ENCODE results near the gene TRAPPC2L.

Gene TRAPPC2L

GRCh38 chr16:88836791-88837190, 20.1 kb upstream of the TRAPPC2L start:
- DNase-seq (ENCODE audit: extremely low spot score, insufficient read length, low read depth) (no peak), FAIRE-seq (no peak)

- DNase-seq (ENCODE audit: extremely low spot score, insufficient read length, low read depth) (no peak), FAIRE-seq (no peak)
Measured at GRCh38 chr16:88837806-88838205, 19.1 kb upstream of the TRAPPC2L start.

GRCh38 chr16:88838566-88838965, 18.4 kb upstream of the TRAPPC2L start:
- no peak for DNase-seq (ENCODE audit: extremely low spot score, insufficient read length, low read depth)
- FAIRE-seq = no peak

GRCh38 chr16:88839026-88839529, 17.8 kb upstream of the TRAPPC2L start:
- DNase-seq (ENCODE audit: extremely low spot score, insufficient read length, low read depth) (no peak), FAIRE-seq (no peak)

GRCh38 chr16:88839745-88840599, 17.0 kb upstream of the TRAPPC2L start:
- no peak for DNase-seq (ENCODE audit: extremely low spot score, insufficient read length, low read depth)
- no peak for FAIRE-seq

- DNase-seq (ENCODE audit: extremely low spot score, insufficient read length, low read depth) (no peak), FAIRE-seq (no peak)
Measured at GRCh38 chr16:88840600-88841215, 16.2 kb upstream of the TRAPPC2L start.

- FAIRE-seq (no peak), DNase-seq (ENCODE audit: extremely low spot score, insufficient read length, low read depth) (no peak)
Measured at GRCh38 chr16:88841521-88842307, 15.2 kb upstream of the TRAPPC2L start.

- FAIRE-seq = no peak
- no peak for DNase-seq (ENCODE audit: extremely low spot score, insufficient read length, low read depth)
Measured at GRCh38 chr16:88842308-88842756, 14.6 kb upstream of the TRAPPC2L start.

GRCh38 chr16:88842806-88843205, 14.1 kb upstream of the TRAPPC2L start:
- FAIRE-seq (no peak), DNase-seq (ENCODE audit: extremely low spot score, insufficient read length, low read depth) (no peak)

- FAIRE-seq (no peak), DNase-seq (ENCODE audit: extremely low spot score, insufficient read length, low read depth) (no peak)
Measured at GRCh38 chr16:88843256-88843655, 13.7 kb upstream of the TRAPPC2L start.

- FAIRE-seq = no peak
- no peak for DNase-seq (ENCODE audit: extremely low spot score, insufficient read length, low read depth)
Measured at GRCh38 chr16:88844419-88845036, 12.4 kb upstream of the TRAPPC2L start.

- FAIRE-seq (no peak), DNase-seq (ENCODE audit: extremely low spot score, insufficient read length, low read depth) (no peak)
Measured at GRCh38 chr16:88846088-88846487, 10.8 kb upstream of the TRAPPC2L start.

- FAIRE-seq (no peak), DNase-seq (ENCODE audit: extremely low spot score, insufficient read length, low read depth) (no peak)
Measured at GRCh38 chr16:88847654-88848053, 9.3 kb upstream of the TRAPPC2L start.

- no peak for DNase-seq (ENCODE audit: extremely low spot score, insufficient read length, low read depth)
- no peak for FAIRE-seq
Measured at GRCh38 chr16:88848557-88848956, 8.4 kb upstream of the TRAPPC2L start.

GRCh38 chr16:88850531-88851199, 6.3 kb upstream of the TRAPPC2L start:
- no peak for DNase-seq (ENCODE audit: extremely low spot score, insufficient read length, low read depth)
- FAIRE-seq = no peak

- no peak for DNase-seq (ENCODE audit: extremely low spot score, insufficient read length, low read depth)
- no peak for FAIRE-seq
Measured at GRCh38 chr16:88851616-88852015, 5.3 kb upstream of the TRAPPC2L start.

- DNase-seq (ENCODE audit: extremely low spot score, insufficient read length, low read depth) (no peak), FAIRE-seq (no peak)
Measured at GRCh38 chr16:88853325-88853941, 3.5 kb upstream of the TRAPPC2L start.

- FAIRE-seq (no peak), DNase-seq (ENCODE audit: extremely low spot score, insufficient read length, low read depth) (no peak)
Measured at GRCh38 chr16:88854306-88855111, 2.4 kb upstream of the TRAPPC2L start.

Measured in GM18507 (cell line).